ENCODE results near the gene CLCF1. TPM values are rescaled to one million over a fixed set of nuclear protein-coding genes. Genes with fewer than 3 reads are reported as not detected.

CLCF1 gene
- total and polyA plus RNA-seq, 2 of the 13 experiments (the other 11 are each of a cell fraction or from before 2014, with no cell fraction given): 0.49 to 0.78 TPM

GRCh38 chr11:67420646-67421429, 47.4 kb upstream of the CLCF1 start (continued):
- no peak for TF ChIP-seq MBNL3 (CRISPR knock-in tag; conservative IDR thresholded peaks at IDR 0.05)
- TF ChIP-seq RAD51 (IDR thresholded peaks at IDR 0.05; ENCODE audit: borderline replicate concordance): no peak
- TF ChIP-seq DMAP1 (CRISPR knock-in tag; IDR thresholded peaks at IDR 0.05): no peak
- TF ChIP-seq CERS6 (CRISPR knock-in tag; IDR thresholded peaks at IDR 0.05): no peak
- no peak for TF ChIP-seq RBM22 (optimal IDR thresholded peaks at IDR 0.05; ENCODE audit: low read length)
- TF ChIP-seq TFDP1 (CRISPR knock-in tag; IDR thresholded peaks at IDR 0.05; ENCODE audit: borderline replicate concordance): peak; percentile 64; the same call in 1 of the 2 replicates
- no peak for TF ChIP-seq NCOA5 (CRISPR knock-in tag; IDR thresholded peaks at IDR 0.05)
- TF ChIP-seq ZNF724P (CRISPR knock-in tag; IDR thresholded peaks at IDR 0.05; ENCODE audit: borderline replicate concordance): no peak
- TF ChIP-seq SNRNP70 (IDR thresholded peaks at IDR 0.05; ENCODE audit: low read depth, low read length): no peak
- TF ChIP-seq ARNT2 (CRISPR knock-in tag; IDR thresholded peaks at IDR 0.05; ENCODE audit: low read depth): peak; percentile 53; the same call in 1 of the 2 replicates
- no peak for TF ChIP-seq NCOA1 (CRISPR knock-in tag; IDR thresholded peaks at IDR 0.05)
- 0 out of 2 replicates have a peak, but pooled peaks have one; percentile 13 for TF ChIP-seq ZMYM4 (CRISPR knock-in tag; IDR thresholded peaks at IDR 0.05)
- no peak for TF ChIP-seq HINFP (CRISPR knock-in tag; IDR thresholded peaks at IDR 0.05; ENCODE audit: low read depth)
- TF ChIP-seq E2F5 (CRISPR knock-in tag; conservative IDR thresholded peaks at IDR 0.05): no peak
- TF ChIP-seq SPEN (CRISPR knock-in tag; IDR thresholded peaks at IDR 0.05; ENCODE audit: low read depth): peak; percentile 56
- TF ChIP-seq TCF7 (IDR thresholded peaks at IDR 0.05; ENCODE audit: low read depth): no peak
- no peak for TF ChIP-seq HOXD1 (CRISPR knock-in tag; IDR thresholded peaks at IDR 0.05)
- no peak for TF ChIP-seq GPN1 (CRISPR knock-in tag; IDR thresholded peaks at IDR 0.05; ENCODE audit: borderline replicate concordance)
- peak; percentile 74; the same call in 1 of the 2 replicates for TF ChIP-seq UBTF (CRISPR knock-in tag; IDR thresholded peaks at IDR 0.05)
- no peak for TF ChIP-seq ZNF3 (CRISPR knock-in tag; IDR thresholded peaks at IDR 0.05)
- 0 out of 2 replicates have a peak, but pooled peaks have one; percentile 6 for TF ChIP-seq ETV5 (CRISPR knock-in tag; IDR thresholded peaks at IDR 0.05; ENCODE audit: borderline replicate concordance)
- TF ChIP-seq PHF8 (CRISPR knock-in tag; IDR thresholded peaks at IDR 0.05): 0 out of 2 replicates have a peak, but pooled peaks have one; percentile 20

Measured in HepG2 (cell line).